ENCODE results near the gene RSRP1. TPM values are rescaled to one million over a fixed set of nuclear protein-coding genes. Genes with fewer than 3 reads are reported as not detected.

RSRP1 gene
- total and polyA plus RNA-seq, 2 of the 8 experiments (the other 6 are each of a cell fraction or from before 2014, with no cell fraction given), result 32.9 to 59.4 TPM

GRCh38 chr1:25201006-25201405, 46.2 kb downstream of the RSRP1 start:
- Histone ChIP-seq H3K4ac (replicated peaks; ENCODE audit: insufficient read length, low read depth, low read length) (no peak overlapping the region), H3K4me3 (ENCODE audit: extremely low read depth in 1 of 4, insufficient read depth in 2 of 4, low read depth in 3 of 4, low read length in 4 of 4) (no peak overlapping the region), H3K9me3 (ENCODE audit: insufficient read depth in 2 of 2, low read depth in 1 of 2, low read length in 1 of 2) (no peaks in the 10 kb centered on the region), H2BK5ac (ENCODE audit: low read depth, low read length) (no peak overlapping the region), H2BK20ac (ENCODE audit: low read length) (no peak overlapping the region), H2BK15ac (ENCODE audit: low read length) (no peak overlapping the region), H3K4me2 (ENCODE audit: insufficient read depth in 1 of 2, low read depth in 2 of 2, low read length in 2 of 2) (no peak overlapping the region), H3K9ac (replicated peaks in 1 of 4; ENCODE audit: extremely low read depth in 1 of 4, low read depth in 3 of 4, low read length in 3 of 4) (no peak overlapping the region), H3K79me1 (ENCODE audit: low read depth, low read length) (no peaks in the 10 kb centered on the region), H4K20me1 (replicated peaks in 1 of 2; ENCODE audit: control insufficient read depth in 1 of 2, insufficient read depth in 2 of 2, low read length in 2 of 2) (no peaks in the 10 kb centered on the region), H2AK5ac (ENCODE audit: low read depth, low read length) (no peak overlapping the region), H3K27me3 (replicated peaks in 1 of 4; ENCODE audit: control insufficient read depth in 3 of 4, extremely low read depth in 1 of 4, insufficient read depth in 3 of 4, low read length in 3 of 4) (no peaks in the 10 kb centered on the region), H3K56ac (replicated peaks; ENCODE audit: insufficient read length, low read depth, low read length) (no peak overlapping the region), H4K91ac (replicated peaks; ENCODE audit: insufficient read length, low read length) (no peak overlapping the region), H2BK120ac (replicated peaks; ENCODE audit: low read depth, low read length) (no peak overlapping the region), H3K23me2 (ENCODE audit: low read depth, low read length) (no peaks in the 10 kb centered on the region), H2AFZ (ENCODE audit: low read length) (0 out of 2 replicates have a peak overlapping the region, but pooled peaks have one; percentile 13), H3K14ac (ENCODE audit: insufficient read length) (no peak overlapping the region), H4K8ac (ENCODE audit: extremely low read depth, insufficient read depth, low read length) (no peak overlapping the region), H3K27ac (ENCODE audit: low read depth, low read length) (no peak overlapping the region), H4K5ac (ENCODE audit: insufficient read length, low read depth, low read length) (no peak overlapping the region), H3K4me1 (replicated peaks in 1 of 4; ENCODE audit: control insufficient read depth in 3 of 4, insufficient read depth in 4 of 4, low read length in 3 of 4) (peaks cover 0 to 5% (median under 1%) of the 10 kb centered on the region in 4 experiments; a peak in 2 of 7 replicates), H2BK12ac (ENCODE audit: low read depth, low read length) (no peak overlapping the region), H3K18ac (ENCODE audit: extremely low read depth, low read length) (no peak overlapping the region), H3K79me2 (ENCODE audit: control insufficient read depth in 1 of 2, insufficient read depth in 2 of 2, low read length in 2 of 2) (no peaks in the 10 kb centered on the region), H3K23ac (ENCODE audit: insufficient read length) (no peak overlapping the region), H3K36me3 (ENCODE audit: control insufficient read depth in 2 of 4, insufficient read depth in 4 of 4, low read length in 3 of 4) (no peaks in the 10 kb centered on the region)
- ChIA-PET POLR2A (ENCODE audit: partially characterized antibody) (interaction anchor here (0.7 kb wide), 1 partner anchor 32 kb away, joined by 3 read pairs; no protein-coding TSS in a partner anchor), CTCF (ENCODE audit: partially characterized antibody) (interaction anchor here (1.0 to 2.0 kb wide), 7 partner anchors 10 to 303 kb away, joined by 3 to 5 read pairs (median 3); no protein-coding TSS in a partner anchor)
- 89% methylated on average over 6 of the region's 7 CpGs; no CpG with 5 or more reads in 1 of the 2 experiments for WGBS, 2 experiments (ENCODE audit: extremely low coverage in 1 of 2, insufficient coverage in 1 of 2, insufficient read length in 1 of 2, insufficient replicate concordance in 2 of 2, low coverage in 1 of 2, low lambda C conversion rate in 2 of 2, missing lambda C conversion rate in 1 of 2)
- DNase-seq (ENCODE audit: low read depth in 1 of 2, low spot score in 2 of 2), result no peak
- no peak for FAIRE-seq
- TF ChIP-seq TAF1 (IDR thresholded peaks at IDR 0.05; ENCODE audit: low read depth, low read length) (no peak), HDAC2 (IDR thresholded peaks at IDR 0.05; ENCODE audit: borderline replicate concordance in 1 of 2, low read depth in 2 of 2, low read length in 2 of 2) (no peak), RAD21 (IDR thresholded peaks at IDR 0.05 in 1 of 2, conservative IDR thresholded peaks at IDR 0.05 in 1 of 2; ENCODE audit: low read depth in 2 of 2, low read length in 2 of 2) (no peak), ATF2 (IDR thresholded peaks at IDR 0.05; ENCODE audit: low read length) (no peak), SP4 (IDR thresholded peaks at IDR 0.05; ENCODE audit: low read length) (no peak), NRF1 (IDR thresholded peaks at IDR 0.05; ENCODE audit: low read depth, low read length) (no peak), USF2 (IDR thresholded peaks at IDR 0.05; ENCODE audit: low read length) (no peak), RNF2 (IDR thresholded peaks at IDR 0.05; ENCODE audit: borderline replicate concordance, low read depth, low read length, missing control alignments, poor library complexity, severe bottlenecking) (no peak), SAP30 (IDR thresholded peaks at IDR 0.05; ENCODE audit: insufficient read depth, insufficient replicate concordance, low read length) (no peak)
